MCF 10A (cell line): ENCODE data around the gene NUDCD3. TPM values are rescaled to one million over a fixed set of nuclear protein-coding genes. Genes with fewer than 3 reads are reported as not detected.
A peak's percentile ranks its signal among the peaks of the same experiment; 100 is the strongest.

Source experiments
- BruUV-seq: library from RNA; stranded (reverse); fragments of 400-500 nt; replicated peaks from 2 replicates; lab custom pipeline; 2021; lab: Mats Ljungman, UMichigan
- CTCF ChIA-PET: fragments of 300-600 bp; sonication (Branson Sonifier 250); formaldehyde crosslinking; extraction: SDS; loops from one replicate; lab custom pipeline; 2021; ENCODE audit warnings: antibody characterized with exemption, inconsistent platforms; lab: Yijun Ruan, JAX
- POLR2A ChIA-PET: fragments of 300-600, 350-650 bp; sonication (Branson Sonifier 250); formaldehyde crosslinking; extraction: SDS; loops from one replicate; lab custom pipeline; 2020; ENCODE audit warnings: antibody characterized with exemption, inconsistent platforms; lab: Yijun Ruan, JAX
- DNase-seq: peaks from one replicate; pipeline ENCODE4 v3.0.0-alpha.2; 2018; ENCODE audit not compliant: unreplicated experiment
- H3K27ac Mint-ChIP-seq: one replicate; pipeline ENCODE4 v1.8.0; 2022; ENCODE audit warnings: mild to moderate bottlenecking, low read depth, mixed read lengths; ENCODE audit not compliant: unreplicated experiment
- H3K27me3 Mint-ChIP-seq: one replicate; pipeline ENCODE4 v1.8.0; 2022; ENCODE audit warnings: mixed read lengths; ENCODE audit not compliant: insufficient read depth, unreplicated experiment
- H3K36me3 Mint-ChIP-seq: one replicate; pipeline ENCODE4 v1.8.0; 2022; ENCODE audit warnings: mild to moderate bottlenecking, moderate library complexity, mixed read lengths; ENCODE audit not compliant: insufficient read depth, unreplicated experiment
- H3K4me1 Mint-ChIP-seq: one replicate; pipeline ENCODE4 v1.8.0; 2022; ENCODE audit warnings: mixed read lengths; ENCODE audit not compliant: insufficient read depth, unreplicated experiment
- H3K4me3 Mint-ChIP-seq: one replicate; pipeline ENCODE4 v1.8.0; 2022; ENCODE audit warnings: mild to moderate bottlenecking, moderate library complexity, mixed read lengths; ENCODE audit not compliant: unreplicated experiment
- H3K9me3 Mint-ChIP-seq: one replicate; pipeline ENCODE4 v1.8.0; 2022; ENCODE audit warnings: mixed read lengths; ENCODE audit not compliant: unreplicated experiment
- intact Hi-C: fragments of 100-400 bp; cut with micrococcal nuclease; formaldehyde crosslinking; loops from 2 replicates; pipeline ENCODE4 v1.14.1; 2022
- total RNA-seq: library from RNA; stranded (reverse); gene quantifications from 2 replicates; pipeline ENCODE4 v1.2.3, GENCODE V29; 2022
- TF ChIP-seq, protein P1 (sequence below): fragments of 200-600 bp; IDR thresholded peaks from one replicate; pipeline ENCODE4 v1.8.0; 2022; ENCODE audit warnings: antibody characterized with exemption, mild to moderate bottlenecking; ENCODE audit not compliant: unreplicated experiment

NUDCD3 gene
- total RNA-seq, 1 experiment from 2014 or later: 85.5 TPM

DNA sequence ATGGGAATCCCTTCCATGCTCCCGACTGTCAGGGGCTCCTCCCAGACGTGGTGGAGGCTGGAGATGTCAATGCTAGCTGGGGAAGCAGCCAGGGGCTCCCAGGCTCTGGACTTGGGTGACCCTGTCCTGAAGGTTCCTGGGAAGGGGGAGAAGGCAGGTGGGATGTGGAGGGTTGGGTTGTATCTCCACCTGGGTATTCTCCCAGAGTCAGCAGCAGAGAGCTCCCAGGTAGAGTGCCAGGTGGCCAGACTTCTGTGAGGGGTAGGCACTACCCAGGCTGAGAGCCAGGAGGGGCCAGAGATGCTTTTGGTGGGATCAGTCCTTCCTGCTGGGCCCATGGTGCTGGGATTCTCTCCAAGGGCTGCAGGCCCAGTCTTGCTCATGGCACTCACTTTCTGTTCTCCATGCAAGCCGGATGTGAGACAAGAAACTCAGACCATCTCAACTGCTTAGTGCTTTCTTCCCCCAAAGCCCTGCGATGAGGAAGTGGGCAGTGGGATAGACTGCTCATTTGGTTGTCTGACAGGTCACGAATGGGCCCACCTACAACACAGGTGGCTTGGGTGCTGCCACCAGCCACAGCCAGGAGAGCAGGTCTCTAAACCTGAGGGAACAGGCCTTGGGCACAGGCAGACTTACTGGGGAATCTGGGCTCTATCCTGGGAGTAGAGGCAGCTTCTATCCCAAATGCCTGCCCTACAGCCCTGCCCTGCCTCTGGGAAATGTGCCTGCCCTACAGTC is 112.6 kb downstream of the NUDCD3 start:
- intact Hi-C loops: no loop called here
- ChIA-PET CTCF (interaction anchor here (0.7 kb wide), 1 partner anchor 30 kb away, joined by 3 read pairs; no protein-coding TSS in a partner anchor), POLR2A (interaction anchor here (0.6 kb wide), 1 partner anchor 63 kb away, joined by 3 read pairs; no protein-coding TSS in a partner anchor)
- TF ChIP-seq, protein P1, sequence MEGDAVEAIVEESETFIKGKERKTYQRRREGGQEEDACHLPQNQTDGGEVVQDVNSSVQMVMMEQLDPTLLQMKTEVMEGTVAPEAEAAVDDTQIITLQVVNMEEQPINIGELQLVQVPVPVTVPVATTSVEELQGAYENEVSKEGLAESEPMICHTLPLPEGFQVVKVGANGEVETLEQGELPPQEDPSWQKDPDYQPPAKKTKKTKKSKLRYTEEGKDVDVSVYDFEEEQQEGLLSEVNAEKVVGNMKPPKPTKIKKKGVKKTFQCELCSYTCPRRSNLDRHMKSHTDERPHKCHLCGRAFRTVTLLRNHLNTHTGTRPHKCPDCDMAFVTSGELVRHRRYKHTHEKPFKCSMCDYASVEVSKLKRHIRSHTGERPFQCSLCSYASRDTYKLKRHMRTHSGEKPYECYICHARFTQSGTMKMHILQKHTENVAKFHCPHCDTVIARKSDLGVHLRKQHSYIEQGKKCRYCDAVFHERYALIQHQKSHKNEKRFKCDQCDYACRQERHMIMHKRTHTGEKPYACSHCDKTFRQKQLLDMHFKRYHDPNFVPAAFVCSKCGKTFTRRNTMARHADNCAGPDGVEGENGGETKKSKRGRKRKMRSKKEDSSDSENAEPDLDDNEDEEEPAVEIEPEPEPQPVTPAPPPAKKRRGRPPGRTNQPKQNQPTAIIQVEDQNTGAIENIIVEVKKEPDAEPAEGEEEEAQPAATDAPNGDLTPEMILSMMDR: peak; percentile 11
- peaks cover 18% of the 10 kb centered on the region for H3K4me1 Mint-ChIP-seq
- BruUV-seq: no TSS peak
- DNase-seq: peak; percentile 36
- H3K27me3 Mint-ChIP-seq: no peaks in the 10 kb centered on the region
- H3K9me3 Mint-ChIP-seq: no peaks in the 10 kb centered on the region
- H3K27ac Mint-ChIP-seq: no peak overlapping the region
- H3K4me3 Mint-ChIP-seq: no peak overlapping the region
- peaks cover 12% of the 10 kb centered on the region for H3K36me3 Mint-ChIP-seq

DNA sequence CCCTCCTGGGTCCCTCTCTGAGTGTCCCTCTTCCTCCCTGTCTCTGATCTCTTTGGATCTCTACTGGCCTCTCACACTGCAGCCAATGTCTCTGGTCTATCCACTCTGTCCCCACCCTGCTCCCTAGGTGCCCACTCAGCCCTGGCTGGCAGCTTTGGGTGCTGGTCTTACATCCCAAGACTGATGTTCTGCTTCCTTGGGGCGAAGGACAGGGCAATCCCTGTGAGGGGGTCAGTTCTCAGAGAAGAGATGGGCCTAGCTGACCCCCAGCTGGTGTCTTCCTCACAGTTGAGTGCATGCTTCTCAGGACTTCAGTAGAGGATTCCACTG is 113.4 kb downstream of the NUDCD3 start:
- BruUV-seq: no TSS peak
- peaks cover 18% of the 10 kb centered on the region for H3K4me1 Mint-ChIP-seq
- H3K36me3 Mint-ChIP-seq: peaks cover 12% of the 10 kb centered on the region
- no peaks in the 10 kb centered on the region for H3K9me3 Mint-ChIP-seq
- TF ChIP-seq, protein P1: no peak
- DNase-seq: no peak
- intact Hi-C loops: no loop called here
- POLR2A ChIA-PET: no interaction called here
- H3K4me3 Mint-ChIP-seq: no peak overlapping the region
- no peaks in the 10 kb centered on the region for H3K27me3 Mint-ChIP-seq
- CTCF ChIA-PET: interaction anchor here (0.7 kb wide), 1 partner anchor 29 kb away, joined by 3 read pairs; no protein-coding TSS in a partner anchor
- no peak overlapping the region for H3K27ac Mint-ChIP-seq

DNA sequence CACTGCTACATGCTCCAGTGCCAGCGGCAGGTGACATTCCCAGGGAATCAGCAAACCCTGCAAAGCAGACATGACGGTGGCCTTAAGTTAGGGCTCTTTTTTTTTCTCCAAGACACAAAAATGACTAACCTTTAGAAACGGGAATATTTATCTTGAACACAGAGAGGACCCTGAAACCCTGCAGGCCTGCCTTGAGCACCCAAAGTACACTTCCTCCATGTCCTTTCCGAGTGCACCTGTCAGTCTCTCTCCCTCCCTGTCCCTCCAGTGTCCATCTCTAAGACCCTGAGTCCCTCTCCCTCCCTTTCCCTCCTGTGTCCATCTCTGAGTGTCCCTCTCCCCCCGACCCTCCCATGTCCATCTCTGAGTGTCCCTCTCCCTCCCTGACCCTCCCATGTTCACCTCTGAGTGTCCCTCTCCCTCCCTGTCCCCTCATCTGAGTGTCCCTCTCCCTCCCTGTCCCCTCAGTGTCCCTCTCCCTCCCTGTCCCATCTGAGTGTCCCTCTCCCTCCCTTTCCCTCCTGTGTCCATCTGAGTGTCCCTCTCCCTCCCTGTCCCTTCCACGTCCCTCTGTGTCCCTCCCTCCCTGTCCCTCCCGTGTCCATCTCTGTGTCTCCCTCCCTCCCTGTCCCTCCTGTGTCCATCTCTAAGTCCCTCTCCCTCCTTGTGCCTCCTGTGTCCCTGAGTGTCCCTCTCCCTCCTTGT is 113.9 kb downstream of the NUDCD3 start:
- BruUV-seq: no TSS peak
- Mint-ChIP-seq H3K4me1 (peaks cover 18% of the 10 kb centered on the region), H3K27me3 (no peaks in the 10 kb centered on the region), H3K9me3 (no peaks in the 10 kb centered on the region), H3K27ac (no peak overlapping the region), H3K4me3 (no peak overlapping the region), H3K36me3 (peaks cover 12% of the 10 kb centered on the region)
- CTCF ChIA-PET: interaction anchor here (0.6 kb wide), 1 partner anchor 12 kb away, joined by 4 read pairs; no protein-coding TSS in a partner anchor
- TF ChIP-seq, protein P1: no peak
- intact Hi-C loops: no loop called here
- POLR2A ChIA-PET: no interaction called here
- no peak for DNase-seq

DNA sequence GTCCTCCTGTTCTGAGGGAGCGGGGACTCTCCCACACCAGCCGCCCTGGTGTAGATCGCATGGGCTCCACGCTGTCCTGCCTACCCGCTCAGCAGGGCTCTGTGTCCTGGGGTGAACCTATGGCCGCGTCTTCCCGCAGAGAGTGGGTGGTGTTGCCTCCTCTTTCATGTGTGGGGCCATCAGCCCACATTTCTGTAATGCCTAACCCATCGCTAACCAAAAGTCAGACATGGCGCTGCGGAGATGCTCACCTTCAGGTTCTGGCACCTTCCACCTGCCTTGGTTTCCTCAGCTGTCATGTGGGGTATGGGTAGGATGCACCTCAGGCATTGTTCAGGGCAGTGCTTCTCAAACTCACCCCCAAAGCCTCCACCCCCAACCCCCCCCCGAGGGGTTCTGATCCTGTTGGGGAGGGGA is 114.5 kb downstream of the NUDCD3 start:
- no peak overlapping the region for H3K27ac Mint-ChIP-seq
- POLR2A ChIA-PET: no interaction called here
- no peaks in the 10 kb centered on the region for H3K27me3 Mint-ChIP-seq
- TF ChIP-seq, protein P1: no peak
- no TSS peak for BruUV-seq
- no peaks in the 10 kb centered on the region for H3K9me3 Mint-ChIP-seq
- intact Hi-C loops: no loop called here
- H3K36me3 Mint-ChIP-seq: peaks cover 12% of the 10 kb centered on the region
- H3K4me3 Mint-ChIP-seq: no peak overlapping the region
- DNase-seq: no peak
- CTCF ChIA-PET: interaction anchor here (0.6 kb wide), 2 partner anchors 12 to 111 kb away, joined by 3 to 4 read pairs; no protein-coding TSS in a partner anchor
- H3K4me1 Mint-ChIP-seq: peaks cover 18% of the 10 kb centered on the region
